Activated CD8-positive, alpha-beta memory T cell treated with anti-CD3 and anti-CD28 coated beads, Interleukin-2, amount 50 U/mL, for 1 hour (primary cell): ENCODE results near the gene ELMO1.

Experiments
- DNase-seq: peaks from one replicate; pipeline ENCODE4 v3.0.0-alpha.2; 2020; ENCODE audit errors: extremely low read depth

Gene ELMO1

DNA sequence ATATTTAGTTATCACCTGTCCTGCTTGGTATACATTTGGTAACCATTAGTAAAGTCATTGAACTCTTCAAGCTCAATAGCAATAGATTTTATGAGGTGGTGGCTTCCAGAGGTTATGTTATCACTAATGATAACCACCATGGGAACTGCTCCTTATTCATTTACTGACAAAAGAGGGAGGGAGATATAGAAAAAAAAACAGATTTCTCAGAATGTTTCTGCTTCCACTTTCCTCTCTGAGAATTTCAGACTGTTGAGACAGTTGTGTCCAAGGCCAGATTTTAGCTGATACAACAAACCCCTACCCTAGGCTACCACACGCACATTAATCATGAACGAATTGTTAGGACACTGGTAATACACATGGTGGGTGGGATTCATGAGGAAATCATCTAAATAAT is 570.4 kb downstream of the ELMO1 start:
- DNase-seq: no peak

DNA sequence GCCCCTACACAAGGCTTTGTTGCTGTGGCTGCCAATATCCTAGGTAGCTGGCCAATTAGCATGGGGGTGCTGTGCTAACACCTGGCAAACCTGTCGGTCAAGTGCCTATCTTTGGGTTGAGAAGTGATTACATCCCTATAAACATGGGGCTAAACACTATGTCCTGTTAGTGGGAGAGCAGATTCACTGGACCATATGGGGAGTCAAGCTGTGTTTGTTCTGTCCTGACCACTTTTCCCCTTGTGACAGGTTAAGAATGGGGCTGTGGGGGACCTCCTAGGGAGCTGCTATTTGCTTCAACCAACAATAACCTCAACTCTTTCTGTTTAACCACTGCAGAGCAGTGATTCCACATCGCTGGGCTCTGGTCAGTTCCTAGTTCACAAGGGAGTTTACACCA is 572.9 kb downstream of the ELMO1 start:
- no peak for DNase-seq

DNA sequence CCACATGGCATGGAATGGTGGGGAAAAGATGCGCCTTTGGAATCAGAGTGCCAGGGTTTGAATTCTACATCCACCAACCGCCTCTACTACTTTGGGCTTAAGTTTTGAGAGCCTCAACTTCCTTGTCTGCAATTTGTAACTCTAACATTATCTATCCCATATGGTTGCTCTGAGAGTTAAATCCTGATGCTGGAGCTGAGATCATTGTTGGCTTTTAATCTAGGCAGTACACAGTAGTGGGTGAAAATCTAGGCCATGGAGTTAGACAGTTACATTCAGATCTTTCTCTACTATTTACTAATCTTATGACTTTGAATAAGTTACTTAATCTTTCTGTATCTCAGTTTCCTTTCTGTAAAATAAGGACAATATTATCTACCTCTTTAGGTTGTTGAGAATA is 574.6 kb downstream of the ELMO1 start:
- DNase-seq: no peak

DNA sequence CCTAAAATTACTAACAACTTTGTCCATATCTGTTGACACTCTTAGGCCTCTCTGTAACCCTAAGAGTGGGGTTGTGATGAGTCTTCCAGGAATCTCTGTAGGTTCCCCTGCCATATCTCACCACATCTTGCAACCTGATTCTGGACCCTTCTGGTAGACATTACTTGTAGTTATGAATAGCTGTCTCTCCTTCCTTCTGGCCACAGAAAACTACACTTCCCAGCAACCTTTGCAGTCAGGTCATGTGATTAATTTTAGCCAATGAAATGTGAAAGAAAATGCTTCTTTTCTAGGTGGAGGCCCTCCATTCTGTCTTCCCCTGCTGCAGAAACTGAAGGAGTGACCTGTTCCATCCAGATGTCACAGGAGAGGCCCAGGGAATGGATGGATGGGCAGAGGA is 576.8 kb downstream of the ELMO1 start:
- no peak for DNase-seq

DNA sequence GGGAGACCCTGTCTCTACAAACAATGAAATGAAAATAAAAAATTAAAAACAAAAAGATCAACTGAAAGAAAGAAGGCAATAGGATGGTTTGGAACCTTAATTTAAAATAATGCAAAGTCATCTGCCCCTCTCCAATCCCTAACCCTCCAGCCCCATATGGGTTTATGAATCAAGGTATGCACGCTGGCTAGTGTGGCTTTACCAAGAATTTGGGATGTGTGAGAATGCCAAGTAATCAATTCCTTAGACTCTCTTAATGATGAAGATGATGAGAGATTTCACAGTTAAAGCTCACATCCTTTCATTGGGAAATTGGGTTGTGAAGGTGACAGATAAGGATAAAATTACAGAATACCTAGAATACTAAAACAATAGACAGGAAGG is 577.3 kb downstream of the ELMO1 start:
- no peak for DNase-seq

DNA sequence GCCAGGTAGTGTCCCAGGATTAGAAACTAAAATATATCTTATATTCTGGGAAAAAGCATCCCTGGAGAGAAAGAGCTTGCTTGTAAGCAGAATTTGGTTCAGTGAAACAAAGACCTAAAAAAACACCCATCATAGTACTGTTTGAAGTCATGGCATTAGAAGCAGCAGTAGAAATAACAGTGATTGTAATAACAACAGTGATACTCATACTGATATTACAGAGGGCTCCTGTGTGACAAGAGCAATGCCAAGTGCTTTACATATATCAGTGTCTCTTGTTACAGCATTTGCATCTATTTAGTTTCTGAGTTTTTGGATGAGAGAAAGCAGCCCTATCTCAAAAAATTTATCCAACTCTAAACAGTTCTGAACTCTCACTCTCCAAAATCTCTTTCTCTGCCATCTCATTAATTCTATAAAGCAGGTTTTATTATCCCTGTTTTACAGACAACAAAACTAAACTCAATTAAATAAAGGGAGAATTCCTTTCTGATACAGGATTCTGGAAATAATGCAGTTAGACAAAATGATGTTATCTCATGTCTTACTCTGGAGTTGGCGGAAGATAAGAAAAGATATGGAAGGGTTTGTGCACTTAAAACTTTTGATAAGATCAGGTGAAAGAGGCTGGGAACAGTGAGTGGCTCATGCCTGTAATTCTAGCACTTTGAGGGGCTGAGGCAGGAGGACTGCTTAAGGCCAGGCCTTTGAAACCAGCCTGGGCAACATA is 577.9 kb downstream of the ELMO1 start:
- DNase-seq: no peak

DNA sequence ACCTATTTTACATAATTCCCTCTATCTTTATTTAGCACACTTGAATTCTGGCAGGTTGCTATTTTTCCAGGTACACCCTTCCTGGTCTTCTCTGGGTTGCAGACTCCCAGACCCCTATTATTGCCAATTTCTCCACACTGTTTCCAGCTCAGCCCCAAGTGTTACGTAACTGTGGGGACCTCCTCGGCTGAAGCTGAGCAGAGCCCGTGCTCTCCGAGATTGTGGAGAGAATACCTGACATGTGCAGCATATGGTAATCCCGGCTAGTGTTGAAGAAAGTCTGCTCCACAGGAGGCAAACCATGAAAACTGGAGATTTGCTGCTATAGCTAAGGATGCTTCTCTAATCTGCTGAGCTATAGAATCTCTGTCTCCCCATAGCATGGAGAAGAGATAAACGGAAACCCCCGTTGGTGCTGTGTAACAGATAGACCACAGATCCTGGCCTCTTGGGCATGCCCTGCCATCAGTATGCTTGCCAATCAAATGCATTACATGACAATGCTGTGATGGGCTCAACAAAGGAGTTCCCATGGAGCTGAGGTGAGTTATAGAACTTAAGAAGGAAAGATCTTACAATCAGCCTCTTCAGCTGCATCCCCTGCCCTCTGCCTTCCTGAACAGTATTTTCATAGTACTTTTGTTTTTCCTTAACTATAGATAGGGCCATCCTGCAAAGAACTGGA is 579.8 kb downstream of the ELMO1 start:
- no peak for DNase-seq

DNA sequence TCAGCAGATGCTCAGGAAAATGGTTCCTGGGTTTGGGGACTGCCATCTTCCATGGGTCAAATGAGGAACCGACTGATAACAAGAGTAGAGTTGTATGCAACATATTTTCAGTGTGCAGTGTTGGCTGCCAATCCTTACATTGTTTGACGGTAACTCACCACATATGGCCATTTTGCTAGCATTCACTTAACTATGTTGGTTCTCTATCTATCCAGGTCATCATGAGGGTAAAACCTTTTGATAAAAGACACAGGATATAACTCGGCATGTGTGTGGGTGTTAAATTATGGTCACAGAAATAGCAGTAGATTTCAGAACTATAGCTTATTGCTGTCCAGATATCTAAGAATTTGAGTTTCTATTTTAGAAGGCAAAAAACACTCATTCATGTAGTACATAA is 583.6 kb downstream of the ELMO1 start:
- DNase-seq: no peak

DNA sequence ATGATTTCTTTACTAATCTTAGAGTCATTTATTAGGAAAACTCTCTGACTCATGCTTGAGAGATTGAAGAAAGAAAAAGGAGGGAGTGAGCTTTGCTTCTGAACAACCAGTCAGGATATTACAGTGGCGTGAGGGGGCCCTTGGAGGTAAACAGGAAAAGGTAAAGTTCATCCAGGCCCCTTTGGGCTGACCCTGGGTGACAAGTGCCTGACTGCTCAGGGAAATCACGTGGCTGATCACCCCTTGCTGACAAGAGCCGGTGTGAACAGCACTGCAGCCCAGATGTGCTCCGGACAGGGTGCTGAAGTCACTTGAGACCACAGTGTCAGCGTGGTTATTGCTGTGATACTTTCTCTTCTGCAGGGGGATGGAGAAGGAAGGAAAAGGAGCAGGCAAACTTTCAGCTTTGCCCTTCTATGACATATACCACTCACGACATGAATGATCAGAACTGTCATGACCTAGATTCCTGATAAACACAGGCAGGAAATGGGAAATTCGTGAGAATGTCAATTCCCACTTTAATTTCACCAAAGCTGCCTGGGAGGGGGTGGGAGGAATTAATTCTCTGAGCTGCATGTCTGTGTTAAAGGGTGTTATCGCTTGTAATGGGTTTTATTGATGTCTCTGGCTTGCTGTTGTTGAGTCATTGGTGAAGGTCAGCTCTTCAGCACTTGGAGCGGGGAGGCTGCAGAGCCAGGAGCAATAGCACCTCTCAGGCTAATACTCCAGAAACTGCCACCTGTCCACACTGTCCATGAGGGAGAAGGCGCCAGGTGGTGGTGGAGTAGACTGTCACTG is 584.6 kb downstream of the ELMO1 start:
- no peak for DNase-seq

DNA sequence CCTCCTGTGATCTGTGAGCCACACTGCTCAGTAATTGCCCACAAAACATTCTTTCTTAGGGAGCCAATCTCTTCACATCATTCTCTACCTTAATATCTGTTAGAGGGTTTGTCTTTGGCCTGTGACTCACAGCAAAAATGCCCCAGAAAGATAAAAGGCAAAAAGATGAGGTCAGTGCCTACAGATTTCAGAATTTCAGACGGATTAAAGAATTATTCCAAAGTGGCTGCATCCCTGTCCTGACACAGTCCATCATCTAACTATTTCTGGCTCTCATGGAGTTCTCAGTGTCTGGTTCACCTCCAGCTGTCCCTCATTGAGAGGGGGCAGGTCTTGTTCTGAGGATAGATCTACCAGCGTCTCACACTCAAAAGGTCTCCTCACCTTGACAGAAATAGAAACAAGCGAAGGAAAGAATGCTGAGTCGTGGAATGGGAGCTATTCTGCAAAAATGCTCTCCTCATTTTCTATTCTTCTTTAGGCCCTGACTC is 585.8 kb downstream of the ELMO1 start:
- no peak for DNase-seq

DNA sequence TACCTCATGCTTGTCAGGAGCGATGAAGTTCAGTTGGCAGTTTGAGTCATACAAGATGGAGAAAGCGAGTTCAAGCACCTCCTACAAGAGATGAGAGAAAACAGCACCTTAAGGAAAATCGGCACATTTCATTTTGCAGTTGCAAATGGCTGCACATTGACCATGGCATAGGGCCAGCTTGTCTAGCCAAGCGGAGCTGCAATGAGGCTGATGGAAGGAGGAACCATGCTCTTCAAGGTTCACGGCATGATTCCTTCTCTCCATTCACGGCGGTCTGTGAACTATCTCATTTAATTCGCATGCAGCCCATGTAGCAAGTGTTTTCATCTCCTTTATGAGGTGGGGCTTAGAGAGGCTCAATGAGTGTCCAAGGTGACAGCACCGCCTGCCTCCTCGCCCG is 587.0 kb downstream of the ELMO1 start:
- no peak for DNase-seq

DNA sequence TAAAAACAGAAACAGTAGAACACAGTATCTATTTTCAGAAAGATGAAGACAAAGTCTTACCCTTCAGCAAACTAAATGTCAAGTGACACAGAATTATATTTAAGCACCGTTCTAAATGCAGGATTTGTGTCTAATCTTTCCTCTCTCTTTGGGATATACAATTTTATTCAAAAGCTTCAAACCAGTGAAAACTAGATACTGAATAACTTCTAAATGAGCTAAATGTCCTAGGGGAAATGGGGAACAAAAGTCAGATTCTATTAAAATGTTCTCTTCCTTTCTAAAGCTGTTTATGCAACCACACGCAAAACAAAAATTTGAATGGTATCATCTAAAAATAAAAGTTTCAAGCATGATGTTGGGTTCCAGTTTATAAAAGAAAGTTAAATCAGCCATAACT is 588.0 kb downstream of the ELMO1 start:
- no peak for DNase-seq

DNA sequence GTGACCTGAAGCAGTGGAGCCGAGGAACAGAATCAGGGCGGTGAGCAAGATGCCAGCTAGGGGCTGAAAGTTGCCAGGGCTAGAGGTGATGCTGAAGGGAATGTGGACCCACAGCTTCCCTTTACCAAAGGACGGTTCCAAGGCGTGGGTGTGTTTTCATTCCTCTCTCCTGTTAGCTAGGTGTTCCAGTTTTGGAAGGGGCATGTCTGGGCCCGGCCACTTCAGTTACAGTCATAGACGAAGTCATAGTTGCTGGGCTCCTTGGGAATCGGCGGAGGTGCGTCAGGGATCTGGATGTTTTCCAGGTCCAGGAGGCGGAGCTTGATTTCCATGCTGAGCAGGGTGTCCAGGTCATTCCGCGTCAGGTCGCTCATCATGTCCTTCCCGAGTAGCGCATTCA is 593.3 kb downstream of the ELMO1 start:
- DNase-seq: no peak

DNA sequence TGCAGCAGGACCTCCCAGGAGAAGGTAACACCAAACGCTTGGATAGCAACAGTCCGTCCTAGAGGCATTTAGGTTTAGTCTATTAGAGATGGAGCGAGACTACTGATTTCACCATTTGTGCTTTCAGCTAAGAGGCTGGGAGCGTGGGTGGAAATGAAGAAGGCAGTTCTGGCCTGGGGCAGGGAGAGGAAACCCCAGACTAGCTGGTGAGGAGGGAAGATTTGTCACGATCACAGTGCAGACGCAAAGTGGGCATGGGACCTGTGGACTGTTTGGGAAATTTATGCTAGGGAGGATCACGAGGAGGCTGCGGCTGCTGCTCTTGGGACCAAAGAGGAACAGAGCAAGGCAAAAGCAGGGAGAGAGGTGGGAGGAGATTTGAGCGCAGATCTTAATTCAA is 594.0 kb downstream of the ELMO1 start:
- no peak for DNase-seq

DNA sequence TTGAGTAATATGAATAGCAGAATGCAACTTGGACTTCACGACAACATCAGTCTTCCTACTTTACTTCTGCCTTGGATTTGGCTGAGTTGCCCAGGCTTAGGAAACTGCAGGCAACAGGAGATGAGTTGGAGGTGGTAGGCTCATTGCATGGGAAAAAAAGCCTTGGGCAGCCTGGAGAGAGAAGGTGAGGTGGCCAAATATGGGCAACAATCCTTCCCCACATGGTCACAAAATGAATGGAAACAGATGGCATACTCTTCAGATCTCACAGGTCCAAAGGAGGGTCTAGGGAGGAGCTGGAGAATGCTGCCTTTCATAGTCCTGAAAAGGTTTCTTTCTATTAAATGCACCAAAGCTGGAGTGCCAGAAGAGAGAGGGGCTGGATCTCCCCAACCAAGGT is 595.7 kb downstream of the ELMO1 start:
- no peak for DNase-seq

DNA sequence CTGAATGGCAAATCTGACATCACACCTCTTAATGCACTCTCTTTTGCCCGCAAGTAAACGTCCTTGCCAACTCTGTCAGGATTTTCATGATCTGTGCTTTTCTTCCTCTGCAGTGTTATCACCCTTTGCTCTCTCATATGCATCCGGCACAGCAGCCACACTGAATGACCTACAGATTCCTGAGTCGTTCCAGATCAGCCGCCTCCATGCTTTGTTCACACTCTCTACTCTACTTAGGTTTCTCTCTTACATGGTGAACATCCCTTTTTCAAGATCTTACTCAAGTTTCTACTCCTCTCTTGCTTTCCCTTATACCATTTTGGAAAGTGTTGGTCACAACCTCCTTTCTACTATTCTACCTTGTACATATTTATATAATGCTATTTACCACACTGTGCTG is 596.6 kb downstream of the ELMO1 start:
- no peak for DNase-seq

DNA sequence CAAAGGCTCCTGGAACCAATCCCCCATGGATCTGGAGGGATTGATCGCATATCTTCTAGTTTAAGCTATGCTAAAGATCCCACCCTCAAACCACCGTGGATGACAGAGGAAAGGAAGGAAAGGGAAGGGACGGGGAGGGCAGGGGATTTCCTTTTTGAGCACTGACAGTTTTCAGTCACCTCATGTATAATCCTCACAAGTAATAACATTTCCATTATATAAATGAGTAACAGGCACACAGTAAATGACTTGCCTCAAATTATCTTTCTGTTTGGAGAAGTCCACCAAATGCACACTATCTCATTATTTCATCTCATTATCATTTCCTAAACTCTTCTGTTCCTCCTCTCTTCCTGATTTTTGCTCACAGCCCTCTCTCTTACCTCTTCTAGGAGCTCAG is 597.3 kb downstream of the ELMO1 start:
- no peak for DNase-seq

DNA sequence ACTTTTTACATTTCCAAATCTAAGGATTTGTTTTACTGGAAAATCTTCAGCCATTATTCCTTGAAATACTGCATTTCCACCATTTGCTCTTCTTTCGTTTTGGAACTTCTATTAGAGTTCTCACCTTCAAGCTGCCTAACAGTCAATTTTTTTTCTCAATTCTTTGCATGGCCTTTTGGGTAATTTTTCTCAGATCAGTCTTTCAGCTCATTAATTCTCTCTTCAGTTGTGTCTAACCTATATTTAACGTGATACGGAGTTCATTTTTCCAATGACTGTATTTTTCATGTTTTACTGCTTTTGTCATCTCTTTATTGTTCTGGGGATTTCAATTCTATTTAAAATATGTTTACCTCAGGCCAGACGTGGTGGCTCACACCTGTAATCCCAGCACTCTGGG is 600.7 kb downstream of the ELMO1 start:
- no peak for DNase-seq

DNA sequence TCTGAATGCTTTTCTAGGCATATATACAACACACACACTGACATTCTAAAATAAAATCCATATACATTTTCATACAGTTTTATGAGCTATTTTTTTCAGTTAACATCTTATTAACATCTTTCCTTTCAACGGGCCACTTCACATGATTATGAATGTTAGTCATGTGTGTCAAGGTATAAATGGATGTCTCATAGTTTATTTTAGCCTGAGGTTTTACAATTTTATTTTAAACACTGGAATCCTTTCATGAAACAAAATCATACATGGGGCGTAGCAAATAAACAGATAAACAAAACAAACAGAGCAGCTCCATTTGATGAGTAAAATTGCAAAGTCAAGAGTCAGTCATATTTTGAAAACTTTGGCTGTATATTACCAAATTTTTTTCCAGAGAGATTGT is 604.3 kb downstream of the ELMO1 start:
- DNase-seq: no peak

DNA sequence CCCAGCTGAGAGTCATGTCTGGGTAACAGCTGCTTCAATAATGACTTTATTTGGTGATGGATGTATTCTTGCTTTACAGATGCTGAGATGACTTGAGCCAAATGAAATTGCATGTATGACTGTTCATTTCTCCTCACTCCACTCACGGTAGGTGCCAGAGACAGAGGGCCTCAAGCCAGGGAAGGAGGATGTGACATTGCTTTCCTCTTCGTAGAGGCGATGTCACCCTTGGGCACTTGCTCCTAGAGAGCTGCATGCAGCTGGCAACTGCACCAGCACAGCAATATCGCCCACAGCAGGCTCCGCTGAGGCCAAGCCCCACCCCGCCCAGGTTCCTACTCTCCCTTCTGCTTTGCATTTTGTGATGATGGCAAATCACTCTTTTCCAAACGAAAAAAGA is 607.8 kb downstream of the ELMO1 start:
- DNase-seq: no peak

DNA sequence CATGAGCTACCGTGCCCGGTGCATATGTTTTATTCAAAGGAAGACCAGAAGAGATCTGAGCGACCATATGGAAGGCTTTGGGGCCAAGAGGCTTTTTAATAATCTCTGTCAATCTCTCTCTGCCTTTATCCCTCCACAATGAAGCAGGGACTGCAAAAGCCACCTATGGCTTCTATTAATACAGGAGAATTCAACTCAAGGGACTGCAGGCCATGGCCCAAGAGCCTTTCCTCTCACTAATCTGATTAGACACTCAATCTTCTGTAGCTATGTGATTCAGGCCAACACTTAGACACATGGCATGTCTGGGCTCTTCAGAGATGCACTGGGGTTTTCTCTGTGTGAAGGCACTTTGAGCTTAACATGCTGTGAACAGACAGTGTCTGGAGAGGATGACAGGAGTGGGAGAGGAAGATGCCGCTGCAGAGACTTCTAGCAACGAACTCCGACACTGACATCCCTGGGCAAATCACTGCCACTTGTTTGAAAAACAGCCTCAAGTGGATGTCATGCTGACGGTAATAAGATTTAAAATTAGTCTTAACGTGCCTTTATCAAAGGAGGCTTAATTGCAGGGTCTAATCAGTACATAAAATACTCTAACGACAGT is 609.9 kb downstream of the ELMO1 start:
- DNase-seq: no peak

DNA sequence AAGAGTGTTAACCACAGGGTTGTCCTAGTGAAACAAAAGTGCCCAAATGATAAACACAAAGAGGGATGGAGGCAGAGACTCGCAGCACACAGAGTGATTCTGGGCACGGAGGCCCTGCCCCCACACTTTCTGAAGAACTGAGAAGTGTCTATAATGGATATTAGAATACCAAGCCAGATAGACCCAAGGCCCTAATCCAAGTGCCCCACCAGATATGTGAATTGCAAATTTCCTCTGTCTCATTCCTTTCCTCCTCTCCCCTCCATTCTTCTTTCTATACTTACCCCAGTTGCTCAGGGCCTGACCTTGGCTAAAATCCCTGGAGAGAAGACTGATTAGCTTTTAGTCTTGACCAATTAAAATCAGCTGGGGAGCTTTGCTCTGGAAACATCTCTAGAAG is 617.6 kb downstream of the ELMO1 start:
- DNase-seq: no peak
